ENCODE results near the gene RPE65. TPM values are rescaled to one million over a fixed set of nuclear protein-coding genes. Genes with fewer than 3 reads are reported as not detected.
"Not testable (repeated sequence)": the region's sequence is repeated elsewhere in the genome, so short reads cannot be mapped to it uniquely, and the experiment has no call there.

RPE65 gene
- total RNA-seq, 4 donors from 2014 or later: not detected

GRCh38 chr1:68495532-68495931, 45.8 kb upstream of the RPE65 start:
- WGBS, 2 donors (ENCODE audit: low coverage in 1 of 2): 82 to 86% methylated on average over 3 of the region's 3 CpGs
- peaks cover 0 to 16% (median 8%) of the 10 kb centered on the region in 3 donors for H3K4me1 ChIP-seq
- no peak overlapping the region for H3K27ac ChIP-seq
- TF ChIP-seq CTCF (IDR thresholded peaks at IDR 0.05) (no peak), POLR2AphosphoS5 (IDR thresholded peaks at IDR 0.05) (no peak), EP300 (IDR thresholded peaks at IDR 0.05) (no peak), POLR2A (IDR thresholded peaks at IDR 0.05) (no peak)
- no peak for ATAC-seq
- no peaks in the 10 kb centered on the region for H3K36me3 ChIP-seq
- H3K9me3 ChIP-seq: no peaks in the 10 kb centered on the region
- H3K27me3 ChIP-seq: no peaks in the 10 kb centered on the region
- H3K4me3 ChIP-seq: no peak overlapping the region

DNA sequence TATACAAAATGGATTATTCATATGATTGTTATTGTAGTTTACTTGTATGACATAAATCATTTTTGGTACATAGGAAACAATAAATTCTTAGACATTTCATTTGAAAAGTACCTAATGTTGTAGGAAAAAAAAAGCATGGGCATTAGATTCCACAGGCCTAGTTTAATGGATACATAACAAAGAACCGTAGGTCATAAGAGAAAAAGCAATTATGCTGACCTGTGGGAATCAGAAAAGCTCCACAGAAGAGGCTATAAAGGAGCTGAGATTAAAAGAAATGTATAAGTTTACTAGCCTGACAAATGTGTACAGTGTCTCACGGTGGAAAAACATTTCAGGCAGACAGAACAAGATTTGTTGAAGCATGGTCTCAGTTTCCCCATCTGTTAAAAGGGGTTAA, 43.4 kb upstream of the RPE65 start:
- Histone ChIP-seq H3K9me3 (no peaks in the 10 kb centered on the region), H3K4me3 (no peak overlapping the region), H3K27ac (no peak overlapping the region), H3K4me1 (peaks cover 0 to 16% (median 8%) of the 10 kb centered on the region in 3 donors), H3K36me3 (no peaks in the 10 kb centered on the region), H3K27me3 (no peaks in the 10 kb centered on the region)
- ATAC-seq: no peak
- TF ChIP-seq POLR2A (IDR thresholded peaks at IDR 0.05): no peak
- TF ChIP-seq CTCF (IDR thresholded peaks at IDR 0.05): no peak
- 72 to 89% methylated on average over 2 of the region's 2 CpGs for WGBS, 2 donors (ENCODE audit: low coverage in 1 of 2)

DNA sequence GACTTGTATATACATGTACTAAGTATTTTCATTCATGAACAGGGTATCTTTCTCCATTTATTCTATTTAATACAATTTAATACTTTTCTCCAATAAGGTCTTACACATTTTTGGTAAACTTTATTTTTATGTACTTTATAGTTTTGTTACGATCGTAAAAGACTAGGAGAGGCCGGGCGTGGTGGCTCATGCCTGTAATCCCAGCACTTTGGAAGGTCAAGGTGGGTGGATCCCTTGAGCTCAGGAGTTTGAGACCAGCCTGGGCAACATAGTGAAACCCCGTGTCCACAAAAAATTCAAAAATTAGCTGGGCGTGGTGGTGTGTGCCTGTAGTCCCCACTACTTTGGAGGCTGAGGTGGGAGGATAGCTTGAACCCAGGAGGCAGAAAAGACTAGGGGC, 42.5 kb upstream of the RPE65 start:
- ATAC-seq, H3K4me3 ChIP-seq, H3K27ac ChIP-seq, H3K27me3 ChIP-seq, H3K36me3 ChIP-seq, H3K9me3 ChIP-seq: not testable (repeated sequence)
- peaks cover 0 to 12% (median 8%) of the 10 kb centered on the region in 3 donors for H3K4me1 ChIP-seq
- 94% methylated on average over 6 of the region's 6 CpGs; no CpG with 5 or more reads in 1 of the 2 donors for WGBS, 2 donors (ENCODE audit: low coverage in 1 of 2)

DNA sequence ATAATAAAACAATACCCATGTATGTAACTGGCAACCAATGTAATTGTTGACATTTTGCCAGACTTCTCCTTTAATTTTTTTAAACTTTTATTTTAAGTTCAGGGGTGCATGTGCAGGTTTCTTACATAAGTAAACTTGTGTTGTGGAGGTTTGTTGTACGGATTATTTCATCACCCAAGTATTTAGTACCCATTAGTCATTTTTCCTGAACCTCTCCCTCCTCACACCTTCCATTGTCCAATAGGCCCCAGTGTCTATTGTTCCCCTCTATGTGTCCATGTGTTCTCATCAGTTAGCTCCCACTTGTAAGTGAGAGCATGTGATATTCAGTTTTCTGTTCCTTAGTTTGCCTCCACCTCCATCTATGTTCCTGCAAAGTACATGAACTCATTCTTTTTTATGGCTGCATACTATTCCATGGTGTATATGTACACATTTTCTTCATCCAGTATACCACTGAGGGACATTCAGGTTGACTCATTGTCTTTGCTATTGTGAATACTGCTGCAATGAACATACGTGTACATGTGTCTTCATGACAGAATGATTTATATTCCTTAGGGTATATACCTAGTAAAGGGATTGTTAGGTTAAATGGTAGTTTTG, 40.4 kb upstream of the RPE65 start:
- 88 to 100% methylated on average over 2 of the region's 2 CpGs for WGBS, 2 donors (ENCODE audit: low coverage in 1 of 2)
- Histone ChIP-seq H3K4me1 (no peaks in the 10 kb centered on the region), H3K4me3 (no peak overlapping the region), H3K27me3 (no peaks in the 10 kb centered on the region), H3K9me3 (no peaks in the 10 kb centered on the region), H3K36me3 (no peaks in the 10 kb centered on the region), H3K27ac (no peak overlapping the region)
- TF ChIP-seq POLR2AphosphoS5 (IDR thresholded peaks at IDR 0.05) (no peak), EP300 (IDR thresholded peaks at IDR 0.05) (no peak), POLR2A (IDR thresholded peaks at IDR 0.05) (no peak), CTCF (IDR thresholded peaks at IDR 0.05) (no peak)
- no peak for ATAC-seq

- no peak overlapping the region for H3K27ac ChIP-seq
- H3K4me3 ChIP-seq: no peak overlapping the region
- no peak for ATAC-seq
- WGBS, 2 donors (ENCODE audit: low coverage in 1 of 2): 53 to 89% methylated on average over 2 to 3 of the region's 3 CpGs
- H3K9me3 ChIP-seq: no peaks in the 10 kb centered on the region
- no peaks in the 10 kb centered on the region for H3K27me3 ChIP-seq
- H3K4me1 ChIP-seq: no peaks in the 10 kb centered on the region
- no peaks in the 10 kb centered on the region for H3K36me3 ChIP-seq
- no peak for TF ChIP-seq EP300 (IDR thresholded peaks at IDR 0.05)
These were observed 35.8 kb upstream of the RPE65 start for GRCh38 chr1:68485431-68486022.

DNA sequence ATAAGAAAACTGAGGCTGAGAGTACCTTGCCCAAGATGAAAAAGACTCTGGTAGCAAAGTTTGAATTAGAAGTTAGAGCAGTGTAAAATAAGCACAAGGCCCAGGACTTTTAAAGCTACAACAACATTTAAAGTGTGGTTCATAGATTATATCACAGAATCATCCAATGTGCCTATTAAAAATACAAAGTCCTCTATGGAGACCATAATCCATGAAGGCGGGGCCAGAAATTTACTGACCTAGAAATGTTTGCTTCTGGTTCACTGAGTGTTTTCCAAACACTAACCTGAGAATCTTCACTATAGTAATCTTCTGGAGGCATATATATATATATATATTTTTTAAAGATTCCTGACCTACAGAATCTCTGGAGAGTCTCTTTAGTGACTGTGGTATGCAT, 34.9 kb upstream of the RPE65 start:
- ATAC-seq: no peak
- Histone ChIP-seq H3K36me3 (no peaks in the 10 kb centered on the region), H3K27me3 (no peaks in the 10 kb centered on the region), H3K27ac (no peak overlapping the region), H3K4me3 (no peak overlapping the region), H3K9me3 (no peaks in the 10 kb centered on the region), H3K4me1 (no peaks in the 10 kb centered on the region)
- TF ChIP-seq POLR2A (IDR thresholded peaks at IDR 0.05) (no peak), EP300 (IDR thresholded peaks at IDR 0.05) (no peak), CTCF (IDR thresholded peaks at IDR 0.05) (no peak), POLR2AphosphoS5 (IDR thresholded peaks at IDR 0.05) (no peak)
- WGBS, 2 donors (ENCODE audit: low coverage in 1 of 2): 94 to 100% methylated on average over 1 of the region's 1 CpG
